GM19397 (cell line): Measurements from ENCODE around the gene RFTN1.

Experiments used
- ATAC-seq: cut with Tn5 transposase; IDR thresholded peaks from one replicate; pipeline ENCODE4 v1.9.1; 2021; ENCODE audit warnings: mild to moderate bottlenecking, moderate library complexity; ENCODE audit not compliant: unreplicated experiment

RFTN1 gene, protein sequence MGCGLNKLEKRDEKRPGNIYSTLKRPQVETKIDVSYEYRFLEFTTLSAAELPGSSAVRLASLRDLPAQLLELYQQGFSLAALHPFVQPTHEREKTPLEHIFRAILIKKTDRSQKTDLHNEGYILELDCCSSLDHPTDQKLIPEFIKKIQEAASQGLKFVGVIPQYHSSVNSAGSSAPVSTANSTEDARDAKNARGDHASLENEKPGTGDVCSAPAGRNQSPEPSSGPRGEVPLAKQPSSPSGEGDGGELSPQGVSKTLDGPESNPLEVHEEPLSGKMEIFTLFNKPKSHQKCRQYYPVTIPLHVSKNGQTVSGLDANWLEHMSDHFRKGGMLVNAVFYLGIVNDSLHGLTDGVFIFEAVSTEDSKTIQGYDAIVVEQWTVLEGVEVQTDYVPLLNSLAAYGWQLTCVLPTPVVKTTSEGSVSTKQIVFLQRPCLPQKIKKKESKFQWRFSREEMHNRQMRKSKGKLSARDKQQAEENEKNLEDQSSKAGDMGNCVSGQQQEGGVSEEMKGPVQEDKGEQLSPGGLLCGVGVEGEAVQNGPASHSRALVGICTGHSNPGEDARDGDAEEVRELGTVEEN

GRCh38 chr3:16513141-16514020, at the start of gene RFTN1:
Gene RFTN1 (minus strand): TSS chr3:16513699. CDS start chr3:16493869, 19,830 bp downstream.
- no peak for ATAC-seq

DNA sequence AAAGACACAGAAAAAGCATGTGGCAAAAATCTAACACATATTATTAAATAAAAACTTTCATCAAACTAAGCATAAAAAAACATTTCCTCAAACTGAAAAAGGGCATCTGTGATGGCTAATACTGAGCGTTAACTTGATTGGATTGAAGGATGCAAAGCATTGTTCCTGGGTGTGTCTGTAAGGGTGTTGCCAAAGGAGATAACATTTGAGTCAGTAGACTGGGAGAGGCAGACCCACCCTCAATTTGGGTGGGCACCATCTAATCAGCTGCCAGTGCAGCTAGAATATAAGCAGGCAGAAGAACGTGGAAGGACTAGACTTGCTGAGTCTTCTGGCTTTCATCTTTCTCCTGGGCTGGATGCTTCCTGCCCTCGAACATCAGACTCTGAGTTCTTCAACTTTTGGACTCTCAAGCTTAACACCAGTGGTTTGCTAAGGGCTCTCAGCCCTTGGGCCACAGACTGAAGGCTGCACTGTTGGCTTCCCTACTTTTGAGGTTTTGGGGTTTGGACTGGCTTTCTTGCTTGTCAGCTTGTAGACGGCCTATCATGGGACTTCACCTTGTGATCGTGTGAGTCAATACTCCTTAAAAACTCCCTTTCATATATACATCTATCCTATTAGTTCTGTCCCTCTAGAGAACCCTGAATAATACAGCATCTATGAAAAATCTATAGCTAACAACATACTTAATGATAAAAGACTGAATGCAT, 46.3 kb upstream of the RFTN1 start:
- ATAC-seq, result no peak

DNA sequence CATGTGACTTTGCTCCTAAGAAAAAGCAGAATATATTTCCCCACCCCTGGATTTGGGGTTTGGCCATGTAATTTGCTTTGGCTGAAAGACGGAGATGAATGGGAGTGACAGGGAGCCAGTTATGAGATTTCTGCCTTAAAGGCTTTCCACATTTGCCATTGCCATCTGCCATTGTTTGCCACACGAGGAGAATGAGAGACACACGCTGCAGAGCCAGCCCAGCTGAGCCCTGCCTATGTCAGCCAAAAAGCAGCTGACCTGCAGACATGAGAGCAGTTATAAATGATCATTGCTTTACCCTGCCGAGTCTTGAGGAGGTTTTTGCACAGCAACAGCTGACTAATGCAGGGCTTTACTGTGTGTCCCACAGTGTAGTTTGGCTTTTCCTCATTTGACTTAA, 40.6 kb upstream of the RFTN1 start:
- ATAC-seq, result no peak

DNA sequence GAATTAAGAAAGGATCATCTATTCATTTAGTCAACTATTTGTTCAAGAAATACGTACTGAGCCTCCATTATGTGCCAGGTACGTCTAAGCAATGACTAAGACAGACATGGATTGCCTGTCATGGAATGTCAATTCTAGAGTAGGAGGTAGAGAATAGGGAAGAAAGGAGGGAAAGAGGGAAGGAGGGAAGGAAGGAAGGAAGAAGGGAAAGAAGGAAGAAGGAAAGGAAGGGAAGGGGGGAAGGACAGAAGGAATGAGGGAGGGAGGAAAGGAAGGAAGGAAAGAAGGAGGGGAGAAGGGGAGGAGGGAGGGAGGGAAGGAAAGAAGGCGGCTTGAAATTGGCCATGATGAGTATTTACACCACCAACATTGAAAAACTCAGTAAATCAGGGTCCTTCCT, 39.3 kb upstream of the RFTN1 start:
- no peak for ATAC-seq

DNA sequence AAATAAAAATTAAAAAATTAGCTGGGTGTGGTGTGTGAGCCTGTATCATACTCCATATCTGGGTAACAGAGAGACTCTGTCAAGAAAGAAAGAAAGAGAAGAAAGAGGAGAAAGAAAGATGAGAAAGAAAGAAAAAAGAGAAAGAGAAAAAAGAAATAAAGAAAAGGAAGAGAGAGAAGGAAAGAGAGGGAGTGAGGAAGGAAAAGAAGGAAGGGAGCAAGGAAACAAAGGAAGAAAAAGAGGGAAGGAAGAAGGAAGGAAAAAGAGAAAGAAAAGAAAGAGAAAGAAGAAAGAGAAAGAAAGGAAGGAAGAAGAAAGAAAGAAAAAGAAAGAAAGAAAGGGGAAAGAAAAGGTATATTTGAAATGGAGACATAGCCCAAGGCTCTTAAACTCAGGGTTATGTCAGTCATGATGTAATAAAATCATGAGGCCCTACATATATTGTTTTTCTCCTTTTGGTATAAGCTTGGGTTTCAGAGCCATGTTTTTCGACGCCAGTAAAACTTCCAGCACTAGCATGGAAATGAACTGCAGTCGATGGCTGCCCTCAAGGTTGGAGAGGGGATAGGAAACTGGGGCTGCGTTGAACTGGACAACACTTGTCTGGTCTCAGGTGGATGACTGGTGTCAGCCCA, 38.0 kb upstream of the RFTN1 start:
- no peak for ATAC-seq

DNA sequence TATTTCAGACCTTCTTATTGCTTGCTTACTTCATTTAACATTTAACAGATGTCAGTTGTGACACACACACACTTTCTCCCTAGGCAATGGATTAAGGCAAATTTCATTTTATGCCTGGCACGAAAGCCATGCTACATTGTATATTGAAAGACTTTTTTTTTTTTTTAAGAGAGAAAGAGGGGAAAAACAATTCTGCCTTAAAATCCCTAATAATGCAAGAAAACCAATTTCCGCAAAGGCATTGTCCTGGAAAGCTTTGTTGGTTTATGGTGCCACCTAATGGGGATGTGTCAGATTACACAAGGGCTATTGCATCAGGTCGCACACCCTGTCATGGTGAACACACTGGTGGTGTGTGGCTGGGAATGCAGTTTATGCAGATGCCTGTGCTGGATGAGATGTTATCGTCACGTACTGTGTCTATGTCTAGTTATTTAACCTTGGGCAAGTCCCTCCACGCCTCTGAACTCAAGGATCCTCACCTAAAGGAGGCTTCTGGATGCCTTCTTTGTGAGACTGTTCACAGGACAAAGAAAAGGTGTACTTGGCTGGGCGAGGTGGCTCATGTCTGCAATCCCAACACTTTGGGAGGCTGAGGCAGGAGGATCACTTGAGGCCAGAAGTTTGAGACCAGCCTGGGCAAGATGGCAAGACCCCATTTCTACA, 37.3 kb upstream of the RFTN1 start:
- no peak for ATAC-seq

- ATAC-seq, result no peak
Observed at GRCh38 chr3:16550305-16550675, 36.8 kb upstream of the RFTN1 start.

DNA sequence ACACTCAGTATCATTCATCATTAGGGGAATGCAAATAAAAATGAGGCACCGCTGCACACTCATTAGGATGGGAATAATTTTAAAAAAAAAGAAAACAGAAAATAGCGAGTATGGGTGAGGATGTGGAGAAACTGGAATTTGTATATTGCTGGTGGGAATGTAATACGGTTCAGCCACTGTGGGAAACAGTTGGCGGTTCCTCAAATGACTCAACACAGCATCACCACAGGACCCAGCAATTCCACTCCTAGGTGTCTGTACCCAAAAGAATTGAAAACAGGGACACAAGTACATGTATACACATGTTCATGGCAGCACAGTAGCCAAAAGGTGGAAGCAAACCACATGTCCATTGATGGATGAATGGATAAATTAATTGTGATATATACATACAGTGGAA, 35.2 kb upstream of the RFTN1 start:
- no peak for ATAC-seq

GRCh38 chr3:16547561-16548357, 34.3 kb upstream of the RFTN1 start:
- ATAC-seq, result no peak

GRCh38 chr3:16546186-16547010, 32.9 kb upstream of the RFTN1 start:
- no peak for ATAC-seq

DNA sequence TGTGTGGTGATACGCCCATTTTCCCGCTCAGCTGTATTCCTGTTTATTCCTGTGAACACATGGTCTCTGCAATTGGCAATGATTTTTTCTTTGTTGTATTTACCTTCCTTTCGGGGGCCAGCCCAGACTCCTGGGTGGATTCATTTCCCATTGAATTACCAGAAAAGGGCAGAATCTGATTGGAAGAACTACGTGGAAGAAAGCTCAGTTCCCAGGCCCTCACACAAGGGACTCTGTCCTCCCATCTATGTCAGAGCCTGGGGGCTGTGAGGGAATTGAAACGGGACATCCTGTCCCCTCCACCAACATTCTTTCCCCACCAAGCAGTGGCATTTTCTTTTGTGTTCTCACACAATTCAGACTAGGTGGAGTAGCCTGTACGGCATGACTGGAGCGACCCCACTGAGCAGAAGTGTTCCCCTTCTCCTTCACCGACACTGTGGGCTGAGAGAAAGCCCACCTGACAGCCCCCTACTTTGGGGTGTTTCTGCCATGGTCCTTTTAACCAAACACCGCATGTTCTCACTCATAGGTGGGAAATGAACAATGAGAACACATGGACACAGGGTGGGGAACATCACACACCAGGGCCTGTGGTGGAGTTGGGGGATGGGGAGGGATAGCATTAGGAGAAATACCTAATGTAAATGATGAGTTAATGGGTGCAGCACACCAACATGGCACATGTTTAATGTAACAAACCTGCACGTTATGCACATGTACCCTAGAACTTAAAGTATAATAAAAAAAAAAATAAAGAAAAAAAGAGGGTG, 32.1 kb upstream of the RFTN1 start:
- no peak for ATAC-seq

DNA sequence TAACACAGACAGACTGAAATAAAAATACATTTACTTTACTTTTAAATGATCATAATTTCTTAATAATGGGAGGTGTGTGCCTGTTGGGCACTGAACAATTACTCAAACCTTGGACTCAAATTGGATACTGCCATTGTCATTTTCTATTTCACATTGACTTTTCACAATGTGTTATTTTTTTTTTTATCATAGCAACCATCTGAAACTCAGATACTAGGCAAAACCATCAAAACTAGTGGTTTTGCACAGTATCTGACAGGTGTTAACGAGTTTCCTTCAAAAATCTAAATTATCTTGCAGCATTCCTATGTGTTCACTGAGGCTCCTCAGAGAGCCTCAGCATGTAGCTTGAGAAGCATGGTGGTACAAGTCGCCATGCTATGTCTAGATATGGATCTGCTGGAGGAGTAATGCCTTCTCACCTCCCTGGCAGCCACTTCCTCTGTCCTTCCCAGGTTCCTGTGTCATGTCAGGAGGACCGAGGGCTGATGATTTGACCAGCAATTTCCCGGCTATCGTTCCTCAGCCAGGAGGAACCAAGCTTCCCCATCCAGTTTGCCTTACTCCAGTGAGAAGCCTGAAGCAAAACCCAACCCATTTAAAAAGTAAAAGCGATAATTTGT, 29.9 kb upstream of the RFTN1 start:
- ATAC-seq, result no peak

DNA sequence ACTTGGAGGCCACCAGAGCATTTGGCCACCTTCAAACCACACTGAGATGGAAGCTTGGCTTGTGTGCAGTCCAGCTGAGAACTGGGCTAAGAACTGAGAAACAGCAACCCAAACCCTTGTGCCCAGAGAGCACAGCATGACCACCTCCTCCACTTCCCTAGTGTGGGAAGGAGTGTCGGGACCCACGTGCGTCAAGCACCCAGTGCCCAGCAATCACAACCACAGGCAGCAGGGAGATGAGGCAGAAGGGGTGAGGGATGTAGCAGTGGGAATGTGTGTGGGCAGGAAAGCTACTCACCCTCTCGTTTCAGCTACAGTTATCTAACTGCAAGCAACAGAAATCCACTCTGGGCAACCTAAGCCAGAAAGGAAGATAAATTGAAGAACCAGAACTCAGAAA, 25.0 kb upstream of the RFTN1 start:
- ATAC-seq, result no peak

DNA sequence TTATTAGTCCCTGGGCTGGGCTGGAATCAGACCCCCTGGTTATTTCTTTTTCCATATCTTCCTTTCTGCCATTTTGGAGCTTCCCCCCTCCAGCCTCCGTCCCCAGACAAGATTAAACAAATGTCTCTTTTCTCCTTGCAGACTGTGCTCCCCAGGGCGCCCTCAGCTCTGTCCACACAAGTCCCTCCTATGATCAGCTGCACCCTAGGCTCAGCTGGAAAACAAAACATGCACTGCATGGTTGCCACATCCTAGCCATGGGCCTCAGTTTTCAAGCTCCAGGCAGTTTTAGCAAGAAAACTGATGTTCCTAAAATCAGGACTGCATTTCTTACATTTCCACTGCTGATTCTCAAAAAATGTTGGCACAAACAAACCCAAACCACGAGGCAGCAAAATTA, 23.5 kb upstream of the RFTN1 start:
- no peak for ATAC-seq

DNA sequence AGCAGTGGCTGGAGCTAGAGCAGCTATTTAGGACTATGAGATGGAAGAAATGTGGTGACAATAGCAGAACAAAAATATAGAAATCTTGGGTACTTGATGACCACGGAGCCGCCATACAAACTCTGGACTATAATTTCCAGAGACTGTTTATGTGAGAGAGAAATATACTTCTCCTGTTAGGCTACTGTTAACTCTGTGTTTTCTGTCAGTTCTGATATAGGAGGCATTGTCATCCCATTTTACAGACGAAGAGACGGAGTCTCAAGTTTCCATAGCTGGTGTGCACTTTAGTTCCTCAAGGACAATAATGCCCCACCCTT, 22.8 kb upstream of the RFTN1 start:
- ATAC-seq, result no peak

GRCh38 chr3:16534640-16535262, 21.3 kb upstream of the RFTN1 start:
- ATAC-seq, result no peak
